CD4-positive, CD25-positive, alpha-beta regulatory T cell (primary cell): ENCODE data around the gene CCDC157. TPM values are rescaled to one million over a fixed set of nuclear protein-coding genes. Genes with fewer than 3 reads are reported as not detected.
A peak's percentile ranks its signal among the peaks of the same experiment; 100 is the strongest.

Source experiments
- ATAC-seq, 2 donors: fragments of 150-1000 bp; cut with Tn5 transposase; one replicate each; pipeline ENCODE4 v1.10.0; 2021; ENCODE audit warnings: low read depth in 2 of 2, moderate number of reproducible peaks in 2 of 2, moderate library complexity in 1 of 2
- DNase-seq, 3 donors: peaks; one replicate each; pipeline versions ENCODE4 v3.0.0 to v3.0.0-alpha.2; 2012 to 2022; ENCODE audit warnings: mixed read lengths in 1 of 3
- H3K27ac ChIP-seq: one replicate; pipeline ENCODE4 v1.7.0; 2013; ENCODE audit warnings: mild to moderate bottlenecking, low read length; ENCODE audit not compliant: insufficient read depth, poor library complexity, severe bottlenecking
- H3K27me3 ChIP-seq: one replicate; pipeline ENCODE4 v1.7.0; 2013; ENCODE audit warnings: low read length; ENCODE audit not compliant: control insufficient read depth, insufficient read depth
- H3K36me3 ChIP-seq: one replicate; pipeline ENCODE4 v1.7.0; 2013; ENCODE audit warnings: mild to moderate bottlenecking, low read length, moderate library complexity; ENCODE audit not compliant: control insufficient read depth, insufficient read depth
- H3K4me1 ChIP-seq: 2 replicates; pipeline ENCODE4 v1.7.0; 2013; ENCODE audit warnings: mild to moderate bottlenecking, low read length; ENCODE audit not compliant: insufficient read depth, control insufficient read depth, poor library complexity, severe bottlenecking
- H3K4me3 ChIP-seq: one replicate; pipeline ENCODE4 v1.7.0; 2013; ENCODE audit warnings: low read depth, mild to moderate bottlenecking, low read length, moderate library complexity
- H3K9me3 ChIP-seq, 2 experiments: 1 replicate in 1 of 2; 2 replicates in 1 of 2; pipeline ENCODE4 v1.7.0; 2013; ENCODE audit warnings: low read length in 2 of 2, mild to moderate bottlenecking in 1 of 2, moderate library complexity in 1 of 2; ENCODE audit not compliant: control insufficient read depth in 2 of 2
- H3K27ac Mint-ChIP-seq, 3 donors: one replicate each; pipeline ENCODE4 v1.8.0; 2020 to 2022; ENCODE audit warnings: mild to moderate bottlenecking in 3 of 3, mixed read lengths in 3 of 3, moderate library complexity in 2 of 3
- H3K27me3 Mint-ChIP-seq: one replicate; pipeline ENCODE4 v1.8.0; 2022; ENCODE audit warnings: mild to moderate bottlenecking, mixed read lengths
- H3K36me3 Mint-ChIP-seq: one replicate; pipeline ENCODE4 v1.8.0; 2020; ENCODE audit warnings: mixed read lengths
- H3K4me1 Mint-ChIP-seq, 4 donors: one replicate each; pipeline ENCODE4 v1.8.0; 2020 to 2022; ENCODE audit warnings: mixed read lengths in 4 of 4, mild to moderate bottlenecking in 1 of 4
- H3K4me3 Mint-ChIP-seq, 4 donors: one replicate each; pipeline ENCODE4 v1.8.0; 2020 to 2022; ENCODE audit warnings: mild to moderate bottlenecking in 4 of 4, mixed read lengths in 4 of 4, moderate library complexity in 3 of 4
- H3K9me3 Mint-ChIP-seq, 7 donors: one replicate each; pipeline ENCODE4 v1.8.0; 2020 to 2022; ENCODE audit warnings: mixed read lengths in 7 of 7, mild to moderate bottlenecking in 3 of 7, moderate library complexity in 2 of 7
- polyA plus RNA-seq, 4 donors: library from polyadenylated mRNA; unstranded; fragments of 300-500 nt; fragmentation: Illumina TruSeq; gene quantifications; one replicate each; pipeline ENCODE4 v1.2.3, GENCODE V29; 2021
- total RNA-seq: library from RNA; stranded (reverse); gene quantifications from one replicate; pipeline ENCODE4 v1.2.3, GENCODE V29; 2022

The CCDC157 gene
- total and polyA plus RNA-seq, 5 donors from 2014 or later: 1.3 to 7.1 (median 2.0) TPM

DNA sequence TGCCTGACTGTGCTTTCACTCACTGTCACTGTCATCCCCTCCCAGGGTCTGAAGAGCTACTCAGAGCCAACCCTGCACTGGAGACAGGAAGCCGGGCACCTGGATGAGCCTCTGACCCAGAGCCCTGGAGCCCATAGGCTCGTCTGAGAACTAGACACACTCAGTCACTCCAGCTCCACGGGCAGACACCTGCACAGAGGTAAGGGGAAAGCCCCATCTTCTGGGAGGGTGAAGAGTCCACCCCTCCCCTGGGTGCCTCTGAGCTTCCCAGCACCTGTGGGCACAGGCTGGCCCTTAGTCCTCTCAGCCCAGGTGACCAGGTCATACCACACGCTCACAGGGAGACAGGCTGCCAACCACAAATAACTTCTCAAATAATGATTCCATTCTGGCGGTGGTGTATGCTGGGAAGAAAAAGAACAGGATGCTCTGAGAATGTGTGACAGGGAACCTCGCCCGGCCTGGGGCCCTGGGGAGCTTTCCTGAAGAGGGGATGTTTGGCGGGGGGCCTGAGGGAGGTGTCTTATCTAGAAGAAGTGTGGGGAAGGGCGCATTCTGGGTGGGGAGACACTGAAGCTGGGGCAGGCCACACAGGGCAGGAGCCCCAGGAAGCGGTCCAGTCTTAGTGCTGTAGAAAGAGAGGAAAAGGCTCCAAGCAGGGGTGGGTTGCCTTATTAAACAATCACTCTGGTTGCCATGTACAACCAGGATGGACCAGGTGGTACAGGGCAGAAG lies 5.3 kb downstream of the CCDC157 start:
- no peak overlapping the region for H3K4me3 ChIP-seq
- H3K4me1 Mint-ChIP-seq: peaks cover 2 to 12% (median 6%) of the 10 kb centered on the region in 4 donors
- peak overlapping the region in 1 of 4 donors; percentile 44 for H3K4me3 Mint-ChIP-seq
- H3K27me3 ChIP-seq: no peaks in the 10 kb centered on the region
- DNase-seq (no peak), ATAC-seq (no peak)
- no peaks in the 10 kb centered on the region for H3K9me3 ChIP-seq
- peaks cover 4% of the 10 kb centered on the region for H3K27me3 Mint-ChIP-seq
- peak overlapping the region in 1 of 3 donors; percentile 55 for H3K27ac Mint-ChIP-seq
- H3K36me3 ChIP-seq: no peaks in the 10 kb centered on the region
- H3K4me1 ChIP-seq: peaks cover 4% of the 10 kb centered on the region
- no peak overlapping the region for H3K27ac ChIP-seq
- peaks cover 7% of the 10 kb centered on the region for H3K36me3 Mint-ChIP-seq
- H3K9me3 Mint-ChIP-seq: peaks cover 0 to 1% (median 0%) of the 10 kb centered on the region in 7 donors

- no peaks in the 10 kb centered on the region for H3K4me1 ChIP-seq
- Mint-ChIP-seq H3K9me3 (peaks cover 0 to 1% (median 0%) of the 10 kb centered on the region in 7 donors), H3K36me3 (peaks cover 7% of the 10 kb centered on the region), H3K4me3 (no peak overlapping the region), H3K4me1 (peaks cover 0 to 7% (median 4%) of the 10 kb centered on the region in 4 donors), H3K27ac (peak overlapping the region in 1 of 3 donors; percentile 55), H3K27me3 (no peaks in the 10 kb centered on the region)
- no peaks in the 10 kb centered on the region for H3K36me3 ChIP-seq
- no peaks in the 10 kb centered on the region for H3K9me3 ChIP-seq
- no peak for DNase-seq
- no peaks in the 10 kb centered on the region for H3K27me3 ChIP-seq
- no peak for ATAC-seq
- H3K4me3 ChIP-seq: no peak overlapping the region
- H3K27ac ChIP-seq: no peak overlapping the region
Measured at GRCh38 chr22:30362651-30363281, 6.0 kb downstream of the CCDC157 start.

GRCh38 chr22:30365891-30366290 lies 9.1 kb downstream of the CCDC157 start:
- H3K27me3 Mint-ChIP-seq: no peaks in the 10 kb centered on the region
- H3K4me1 Mint-ChIP-seq: peaks cover 0 to 2% (median 0%) of the 10 kb centered on the region in 4 donors
- no peak for ATAC-seq

DNA sequence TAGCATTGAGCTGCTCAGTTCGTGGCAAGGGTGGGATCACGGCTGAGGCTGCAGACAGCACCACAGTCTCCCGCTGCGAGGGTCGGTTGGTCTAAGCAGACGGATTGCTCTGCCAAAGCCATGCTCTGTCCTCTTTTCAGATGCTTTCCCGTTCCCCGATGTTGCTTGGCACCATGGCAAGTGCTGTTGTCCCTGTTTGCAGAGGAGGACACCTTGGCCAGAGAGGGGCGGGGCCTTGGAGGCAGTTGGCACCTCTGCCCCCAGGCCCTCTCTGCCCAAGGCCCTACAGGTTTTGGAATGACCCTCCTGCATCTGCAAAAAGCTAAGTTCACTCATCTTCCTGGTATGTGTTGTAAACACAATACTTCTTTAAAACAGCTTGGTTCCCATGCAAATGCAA lies 11.6 kb downstream of the CCDC157 start:
- H3K4me1 Mint-ChIP-seq: no peaks in the 10 kb centered on the region
- H3K9me3 ChIP-seq: no peaks in the 10 kb centered on the region
- ATAC-seq (no peak), DNase-seq (no peak)
- peak overlapping the region in 1 of 4 donors; percentile 47 for H3K4me3 Mint-ChIP-seq
- no peaks in the 10 kb centered on the region for H3K4me1 ChIP-seq
- H3K4me3 ChIP-seq: no peak overlapping the region
- no peaks in the 10 kb centered on the region for H3K27me3 Mint-ChIP-seq
- H3K9me3 Mint-ChIP-seq: no peaks in the 10 kb centered on the region
- H3K27ac Mint-ChIP-seq: no peak overlapping the region
- H3K36me3 ChIP-seq: no peaks in the 10 kb centered on the region
- H3K36me3 Mint-ChIP-seq: no peaks in the 10 kb centered on the region
- H3K27ac ChIP-seq: no peak overlapping the region
- H3K27me3 ChIP-seq: no peaks in the 10 kb centered on the region

More at GRCh38 chr22:30365891-30366290, 9.1 kb downstream of the CCDC157 start:
- Mint-ChIP-seq H3K36me3 (peaks cover 7% of the 10 kb centered on the region), H3K27ac (no peak overlapping the region), H3K4me3 (no peak overlapping the region), H3K9me3 (no peaks in the 10 kb centered on the region)
- H3K9me3 ChIP-seq: no peaks in the 10 kb centered on the region
- no peaks in the 10 kb centered on the region for H3K36me3 ChIP-seq
- no peak overlapping the region for H3K4me3 ChIP-seq
- H3K27me3 ChIP-seq: no peaks in the 10 kb centered on the region
- no peak for DNase-seq
- H3K27ac ChIP-seq: no peak overlapping the region
- no peaks in the 10 kb centered on the region for H3K4me1 ChIP-seq

DNA sequence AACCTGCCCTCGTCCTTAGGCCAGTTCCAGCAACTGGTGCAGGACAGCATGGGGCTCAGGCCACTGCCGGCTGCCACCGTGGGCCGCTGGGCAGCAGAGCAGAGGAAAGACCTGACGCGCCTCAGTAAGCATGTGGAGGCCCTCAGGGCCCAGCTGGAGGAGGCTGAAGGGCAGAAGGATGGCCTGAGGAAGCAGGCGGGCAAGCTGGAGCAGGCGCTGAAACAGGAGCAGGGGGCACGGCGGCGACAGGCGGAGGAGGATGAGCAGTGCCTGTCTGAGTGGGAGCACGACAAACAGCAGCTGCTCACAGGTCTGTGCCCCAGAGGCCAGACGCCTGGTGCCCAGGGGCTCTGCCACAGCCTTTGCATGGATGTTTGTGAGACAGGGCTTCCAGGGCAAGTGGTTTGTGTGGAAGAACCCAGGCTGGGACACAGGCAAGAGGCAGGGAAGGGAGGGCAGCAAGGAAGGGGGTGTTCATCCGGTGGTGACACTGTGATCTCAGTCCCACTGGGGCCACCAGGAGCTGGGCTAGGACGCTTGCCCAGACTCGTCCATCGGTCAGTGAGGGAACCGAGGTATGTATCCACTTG lies 13.9 kb downstream of the CCDC157 start:
- no peak overlapping the region for H3K27ac ChIP-seq
- Mint-ChIP-seq H3K4me3 (no peak overlapping the region), H3K36me3 (no peaks in the 10 kb centered on the region), H3K4me1 (no peaks in the 10 kb centered on the region), H3K9me3 (no peaks in the 10 kb centered on the region), H3K27me3 (no peaks in the 10 kb centered on the region), H3K27ac (no peak overlapping the region)
- no peaks in the 10 kb centered on the region for H3K27me3 ChIP-seq
- no peaks in the 10 kb centered on the region for H3K4me1 ChIP-seq
- no peaks in the 10 kb centered on the region for H3K9me3 ChIP-seq
- DNase-seq (no peak), ATAC-seq (no peak)
- H3K4me3 ChIP-seq: no peak overlapping the region
- H3K36me3 ChIP-seq: no peaks in the 10 kb centered on the region

- no peak overlapping the region for H3K27ac Mint-ChIP-seq
- no peaks in the 10 kb centered on the region for H3K27me3 Mint-ChIP-seq
- H3K4me3 Mint-ChIP-seq: no peak overlapping the region
- H3K9me3 Mint-ChIP-seq: no peaks in the 10 kb centered on the region
- no peaks in the 10 kb centered on the region for H3K36me3 Mint-ChIP-seq
- Histone ChIP-seq H3K27me3 (no peaks in the 10 kb centered on the region), H3K4me3 (no peak overlapping the region), H3K36me3 (no peaks in the 10 kb centered on the region), H3K4me1 (no peaks in the 10 kb centered on the region), H3K9me3 (no peaks in the 10 kb centered on the region), H3K27ac (no peak overlapping the region)
- DNase-seq (no peak), ATAC-seq (no peak)
- no peaks in the 10 kb centered on the region for H3K4me1 Mint-ChIP-seq
Measured at GRCh38 chr22:30371321-30371720, 14.5 kb downstream of the CCDC157 start.

GRCh38 chr22:30371981-30372380 lies 15.2 kb downstream of the CCDC157 start:
- Histone ChIP-seq H3K9me3 (no peaks in the 10 kb centered on the region), H3K4me1 (no peaks in the 10 kb centered on the region), H3K27ac (no peak overlapping the region), H3K36me3 (no peaks in the 10 kb centered on the region), H3K27me3 (no peaks in the 10 kb centered on the region), H3K4me3 (no peak overlapping the region)
- H3K36me3 Mint-ChIP-seq: no peaks in the 10 kb centered on the region
- no peaks in the 10 kb centered on the region for H3K27me3 Mint-ChIP-seq
- DNase-seq (no peak), ATAC-seq (no peak)
- peak overlapping the region in 1 of 3 donors; percentile 44 for H3K27ac Mint-ChIP-seq
- no peaks in the 10 kb centered on the region for H3K9me3 Mint-ChIP-seq
- H3K4me3 Mint-ChIP-seq: no peak overlapping the region
- H3K4me1 Mint-ChIP-seq: no peaks in the 10 kb centered on the region
